PC-9 (cell line): ENCODE data around the gene ROBO2. TPM values are rescaled to one million over a fixed set of nuclear protein-coding genes. Genes with fewer than 3 reads are reported as not detected.

Source experiments
- BruUV-seq: library from RNA; stranded (reverse); fragments of 400-500 nt; replicated peaks from 2 replicates; lab custom pipeline; 2021; lab: Mats Ljungman, UMichigan
- CTCF ChIA-PET: fragments of 300-600 bp; sonication (Branson Sonifier 250); formaldehyde crosslinking; loops from one replicate; lab custom pipeline; 2022; ENCODE audit warnings: antibody characterized with exemption; lab: Charles Lee
- POLR2A ChIA-PET: fragments of 300-600 bp; sonication (Branson Sonifier 250); formaldehyde crosslinking; loops from one replicate; lab custom pipeline; 2022; ENCODE audit warnings: antibody characterized with exemption; ENCODE audit not compliant: unreplicated experiment; lab: Charles Lee
- DNase-seq, 2 experiments: peaks; one replicate each; pipeline versions ENCODE4 v3.0.0 to v3.0.0-alpha.2; 2015 to 2022; ENCODE audit warnings: mixed read lengths in 1 of 2
- H2AFZ ChIP-seq: fragments of 200-600 bp; sonication (generic); 2 replicates; pipeline ENCODE4 v1.8.1; 2017; ENCODE audit warnings: antibody characterized with exemption
- H3F3A ChIP-seq: fragments of 200-600 bp; sonication (generic); 2 replicates; pipeline ENCODE4 v1.8.1; 2017; ENCODE audit warnings: antibody characterized with exemption, mild to moderate bottlenecking, low read depth; ENCODE audit not compliant: insufficient read depth
- H3K27ac ChIP-seq: fragments of 200-600 bp; sonication (generic); 2 replicates; pipeline ENCODE4 v1.6.1; 2016; ENCODE audit warnings: mixed run types
- H3K27me3 ChIP-seq: fragments of 200-600 bp; sonication (generic); 2 replicates; pipeline ENCODE4 v1.6.1; 2016; ENCODE audit warnings: low read depth, mixed run types; ENCODE audit not compliant: insufficient read depth
- H3K36me3 ChIP-seq: fragments of 200-600 bp; sonication (generic); 2 replicates; pipeline ENCODE4 v1.6.1; 2016; ENCODE audit warnings: low read depth, mixed run types
- H3K4me1 ChIP-seq: fragments of 200-600 bp; sonication (generic); replicated peaks from 2 replicates; pipeline ENCODE4 v1.6.1; 2016; ENCODE audit warnings: mixed run types; ENCODE audit not compliant: insufficient read depth
- H3K4me2 ChIP-seq: fragments of 200-600 bp; sonication (generic); 2 replicates; pipeline ENCODE4 v1.6.1; 2017; ENCODE audit warnings: mixed run types
- H3K4me3 ChIP-seq: fragments of 200-600 bp; sonication (generic); 2 replicates; pipeline ENCODE4 v1.6.1; 2016; ENCODE audit warnings: mixed run types
- H3K79me2 ChIP-seq: fragments of 200-600 bp; sonication (generic); 2 replicates; pipeline ENCODE4 v1.6.1; 2017; ENCODE audit warnings: low read depth, mixed run types
- H3K9me2 ChIP-seq: fragments of 200-600 bp; sonication (generic); 2 replicates; pipeline ENCODE4 v1.8.1; 2017; ENCODE audit warnings: mild to moderate bottlenecking; ENCODE audit not compliant: insufficient read depth
- H3K9me3 ChIP-seq: fragments of 200-600 bp; sonication (generic); 2 replicates; pipeline ENCODE4 v1.8.1; 2016; ENCODE audit warnings: low read depth; ENCODE audit not compliant: insufficient read depth
- H4K20me1 ChIP-seq: fragments of 200-600 bp; sonication (generic); 2 replicates; pipeline ENCODE4 v1.8.1; 2017; ENCODE audit not compliant: insufficient read depth
- EZH2 ChIP-seq: fragments of 200-600 bp; sonication (generic); IDR thresholded peaks from 2 replicates; pipeline ENCODE4 v1.8.0; 2017; ENCODE audit warnings: antibody characterized with exemption, low read depth
- intact Hi-C: fragments of 100-400 bp; cut with micrococcal nuclease; formaldehyde crosslinking; loops from one replicate; pipeline ENCODE4 v1.10.0; 2022; ENCODE audit not compliant: unreplicated experiment
- total RNA-seq: library from RNA; stranded (reverse); gene quantifications from 2 replicates; pipeline ENCODE4 v1.2.3, GENCODE V29; 2021
- TF ChIP-seq, protein P1 (sequence below): fragments of 200-600 bp; sonication (generic); conservative IDR thresholded peaks from 2 replicates; pipeline ENCODE4 v1.6.1; 2017; ENCODE audit warnings: mixed run types, antibody characterized with exemption, mild to moderate bottlenecking, moderate library complexity

Gene ROBO2
- total RNA-seq, 1 experiment from 2014 or later, result 0.39 TPM

DNA sequence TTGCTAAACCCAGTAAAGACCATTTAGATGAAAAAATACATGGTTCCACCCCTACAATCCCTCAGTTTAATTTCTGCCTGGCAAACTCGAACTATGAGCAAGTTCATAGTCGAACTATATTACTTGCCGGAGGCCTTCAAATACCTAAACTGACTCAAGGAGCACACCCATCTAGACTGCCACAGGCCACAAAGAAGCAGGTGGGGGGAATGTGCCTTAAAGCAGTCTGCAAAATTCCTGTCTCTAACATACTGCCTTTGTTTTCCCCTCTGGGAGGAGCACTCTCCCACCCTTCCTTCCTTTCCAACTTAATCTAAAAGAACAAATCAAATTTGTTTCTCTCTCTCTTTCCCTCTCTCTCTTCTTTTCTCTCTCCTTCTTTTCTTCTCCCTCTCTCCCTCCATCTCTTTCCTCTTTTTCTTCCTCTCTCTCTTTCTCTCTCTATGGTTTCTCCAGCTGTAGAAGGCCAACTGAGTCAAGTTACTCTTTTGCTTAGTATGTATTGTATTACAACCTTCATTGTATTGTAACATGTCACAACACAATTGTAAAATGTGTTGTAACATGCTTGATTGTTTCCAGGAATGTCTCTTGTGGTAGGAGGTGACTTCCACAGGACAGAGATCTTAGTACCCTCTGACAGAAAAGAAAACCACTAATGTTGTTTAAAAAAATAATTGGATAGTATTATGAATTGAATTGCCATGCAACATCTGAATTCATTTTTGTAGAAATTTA lies 496.3 kb downstream of the ROBO2 start:
- TF ChIP-seq, protein P1, sequence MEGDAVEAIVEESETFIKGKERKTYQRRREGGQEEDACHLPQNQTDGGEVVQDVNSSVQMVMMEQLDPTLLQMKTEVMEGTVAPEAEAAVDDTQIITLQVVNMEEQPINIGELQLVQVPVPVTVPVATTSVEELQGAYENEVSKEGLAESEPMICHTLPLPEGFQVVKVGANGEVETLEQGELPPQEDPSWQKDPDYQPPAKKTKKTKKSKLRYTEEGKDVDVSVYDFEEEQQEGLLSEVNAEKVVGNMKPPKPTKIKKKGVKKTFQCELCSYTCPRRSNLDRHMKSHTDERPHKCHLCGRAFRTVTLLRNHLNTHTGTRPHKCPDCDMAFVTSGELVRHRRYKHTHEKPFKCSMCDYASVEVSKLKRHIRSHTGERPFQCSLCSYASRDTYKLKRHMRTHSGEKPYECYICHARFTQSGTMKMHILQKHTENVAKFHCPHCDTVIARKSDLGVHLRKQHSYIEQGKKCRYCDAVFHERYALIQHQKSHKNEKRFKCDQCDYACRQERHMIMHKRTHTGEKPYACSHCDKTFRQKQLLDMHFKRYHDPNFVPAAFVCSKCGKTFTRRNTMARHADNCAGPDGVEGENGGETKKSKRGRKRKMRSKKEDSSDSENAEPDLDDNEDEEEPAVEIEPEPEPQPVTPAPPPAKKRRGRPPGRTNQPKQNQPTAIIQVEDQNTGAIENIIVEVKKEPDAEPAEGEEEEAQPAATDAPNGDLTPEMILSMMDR, result no peak
- no peak for TF ChIP-seq EZH2

DNA sequence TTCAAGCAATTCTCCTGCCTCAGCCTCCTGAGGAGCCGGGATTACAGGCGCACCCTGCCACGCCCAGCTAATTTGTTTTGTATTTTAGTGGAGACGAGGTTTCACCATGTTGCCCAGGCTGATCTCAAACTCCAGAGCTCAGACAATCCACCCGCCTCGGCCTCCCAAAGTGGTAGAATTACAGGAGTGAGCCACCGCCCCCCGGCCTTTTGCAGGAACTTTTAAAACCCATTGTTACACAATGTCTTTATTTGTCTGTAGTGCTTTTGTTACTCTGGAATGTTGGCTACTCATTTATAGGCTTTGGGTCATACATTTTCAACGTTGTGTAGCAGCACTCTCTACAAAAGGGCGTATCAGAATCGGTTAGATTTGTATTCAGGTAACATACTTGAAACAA lies 499.1 kb downstream of the ROBO2 start:
- no peak for DNase-seq
- no peak for TF ChIP-seq EZH2
- TF ChIP-seq, protein P1, result no peak
- Histone ChIP-seq H3K27me3 (no peaks in the 10 kb centered on the region), H2AFZ (no peak overlapping the region), H3K4me3 (no peak overlapping the region), H4K20me1 (no peaks in the 10 kb centered on the region), H3K27ac (no peak overlapping the region), H3K9me2 (no peaks in the 10 kb centered on the region), H3K79me2 (no peaks in the 10 kb centered on the region), H3F3A (no peaks in the 10 kb centered on the region), H3K4me1 (no peaks in the 10 kb centered on the region), H3K9me3 (no peaks in the 10 kb centered on the region), H3K4me2 (no peak overlapping the region), H3K36me3 (no peaks in the 10 kb centered on the region)
- no TSS peak for BruUV-seq
- ChIA-PET POLR2A (no interaction called here), CTCF (no interaction called here)
- intact Hi-C loops, result no loop called here

More for the DNA sequence above, 496.3 kb downstream of the ROBO2 start:
- BruUV-seq, result no TSS peak
- no peaks in the 10 kb centered on the region for H4K20me1 ChIP-seq
- H3K79me2 ChIP-seq, result no peaks in the 10 kb centered on the region
- no peak overlapping the region for H2AFZ ChIP-seq
- H3K27me3 ChIP-seq, result no peaks in the 10 kb centered on the region
- H3K4me3 ChIP-seq, result no peak overlapping the region
- no peaks in the 10 kb centered on the region for H3K36me3 ChIP-seq
- no peaks in the 10 kb centered on the region for H3K9me3 ChIP-seq
- no peak overlapping the region for H3K27ac ChIP-seq
- H3K4me1 ChIP-seq, result no peaks in the 10 kb centered on the region
- H3F3A ChIP-seq, result no peaks in the 10 kb centered on the region
- no peak for DNase-seq
- 0 out of 2 replicates have a peak, but pooled peaks cover 3% of the 10 kb centered on the region for H3K9me2 ChIP-seq
- POLR2A ChIA-PET, result no interaction called here
- no peak overlapping the region for H3K4me2 ChIP-seq
- CTCF ChIA-PET, result no interaction called here
- intact Hi-C loops, result no loop called here

DNA sequence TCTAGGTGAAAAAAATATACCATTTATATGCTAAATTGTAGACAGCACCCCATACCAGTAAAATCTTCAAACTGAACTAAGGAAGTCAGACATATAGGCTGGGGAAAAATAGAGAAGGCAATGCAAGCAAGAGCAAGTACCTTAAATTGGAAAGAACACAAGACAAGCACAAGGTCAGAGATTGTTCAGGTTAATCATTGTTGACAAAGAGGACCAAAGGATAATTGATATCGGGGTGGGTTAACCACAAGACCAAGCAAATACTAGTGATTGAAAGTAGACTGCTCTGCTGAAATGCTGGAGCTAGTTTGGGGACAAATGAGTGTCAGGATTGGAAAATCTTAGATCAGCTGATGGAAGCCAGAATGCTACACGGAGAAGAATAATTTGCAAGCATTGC lies 499.8 kb downstream of the ROBO2 start:
- no peak for DNase-seq
- TF ChIP-seq, protein P1, result no peak
- TF ChIP-seq EZH2, result no peak
- no peaks in the 10 kb centered on the region for H3K9me2 ChIP-seq
- no peaks in the 10 kb centered on the region for H3K36me3 ChIP-seq
- no peaks in the 10 kb centered on the region for H3K9me3 ChIP-seq
- H3K4me1 ChIP-seq, result no peaks in the 10 kb centered on the region
- no peaks in the 10 kb centered on the region for H3K27me3 ChIP-seq
- ChIA-PET CTCF (no interaction called here), POLR2A (no interaction called here)
- no peak overlapping the region for H3K4me2 ChIP-seq
- H2AFZ ChIP-seq, result no peak overlapping the region
- no peaks in the 10 kb centered on the region for H4K20me1 ChIP-seq
- no peak overlapping the region for H3K4me3 ChIP-seq
- BruUV-seq, result no TSS peak
- H3K27ac ChIP-seq, result no peak overlapping the region
- no peaks in the 10 kb centered on the region for H3F3A ChIP-seq
- H3K79me2 ChIP-seq, result no peaks in the 10 kb centered on the region
- intact Hi-C loops, result no loop called here
